Retinal pigment epithelial cell (primary cell): ENCODE results near the gene LIN7C.
"Not testable (repeated sequence)": the region's sequence is repeated elsewhere in the genome, so short reads cannot be mapped to it uniquely, and the experiment has no call there.

ENCODE experiments used
- DNase-seq: peaks from one replicate; pipeline ENCODE4 v3.0.0-alpha.2; 2010; ENCODE audit warnings: low read depth
- H3K4me3 ChIP-seq: 2 replicates; pipeline ENCODE4 v1.5.1; 2011; ENCODE audit warnings: mild to moderate bottlenecking, low read length, control low read depth, moderate library complexity
- TF ChIP-seq, protein P1 (sequence below): conservative IDR thresholded peaks from 2 replicates; pipeline ENCODE4 v1.5.1; 2011; ENCODE audit warnings: low read depth, low read length, control low read depth, inconsistent platforms

The LIN7C gene

DNA sequence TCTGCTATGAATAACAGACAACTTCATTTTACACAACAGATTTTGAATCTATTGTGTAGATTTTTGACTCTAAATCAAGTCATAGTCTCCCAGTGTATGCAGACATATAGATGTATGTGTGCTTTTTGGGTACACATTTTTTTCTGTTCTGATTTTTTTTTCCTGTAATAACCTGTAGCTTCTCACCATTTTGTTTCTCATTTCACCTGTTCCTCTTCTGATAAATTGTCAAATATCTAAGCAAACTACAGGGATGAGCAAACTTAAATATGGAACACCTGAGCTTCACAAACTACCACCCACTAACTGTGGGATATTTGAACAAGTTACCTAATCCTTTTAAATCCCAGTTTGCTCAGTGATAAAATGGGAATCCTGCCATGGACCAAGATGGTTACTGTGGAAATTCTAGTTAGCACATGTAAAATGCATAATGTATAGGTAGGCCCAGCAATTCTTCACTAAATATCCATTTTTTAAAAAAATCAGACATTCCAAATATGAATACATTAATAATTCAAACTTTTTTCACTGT is 49.7 kb downstream of the LIN7C start:
- DNase-seq, result no peak
- TF ChIP-seq, protein P1, sequence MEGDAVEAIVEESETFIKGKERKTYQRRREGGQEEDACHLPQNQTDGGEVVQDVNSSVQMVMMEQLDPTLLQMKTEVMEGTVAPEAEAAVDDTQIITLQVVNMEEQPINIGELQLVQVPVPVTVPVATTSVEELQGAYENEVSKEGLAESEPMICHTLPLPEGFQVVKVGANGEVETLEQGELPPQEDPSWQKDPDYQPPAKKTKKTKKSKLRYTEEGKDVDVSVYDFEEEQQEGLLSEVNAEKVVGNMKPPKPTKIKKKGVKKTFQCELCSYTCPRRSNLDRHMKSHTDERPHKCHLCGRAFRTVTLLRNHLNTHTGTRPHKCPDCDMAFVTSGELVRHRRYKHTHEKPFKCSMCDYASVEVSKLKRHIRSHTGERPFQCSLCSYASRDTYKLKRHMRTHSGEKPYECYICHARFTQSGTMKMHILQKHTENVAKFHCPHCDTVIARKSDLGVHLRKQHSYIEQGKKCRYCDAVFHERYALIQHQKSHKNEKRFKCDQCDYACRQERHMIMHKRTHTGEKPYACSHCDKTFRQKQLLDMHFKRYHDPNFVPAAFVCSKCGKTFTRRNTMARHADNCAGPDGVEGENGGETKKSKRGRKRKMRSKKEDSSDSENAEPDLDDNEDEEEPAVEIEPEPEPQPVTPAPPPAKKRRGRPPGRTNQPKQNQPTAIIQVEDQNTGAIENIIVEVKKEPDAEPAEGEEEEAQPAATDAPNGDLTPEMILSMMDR, result no peak
- no peak overlapping the region for H3K4me3 ChIP-seq

DNA sequence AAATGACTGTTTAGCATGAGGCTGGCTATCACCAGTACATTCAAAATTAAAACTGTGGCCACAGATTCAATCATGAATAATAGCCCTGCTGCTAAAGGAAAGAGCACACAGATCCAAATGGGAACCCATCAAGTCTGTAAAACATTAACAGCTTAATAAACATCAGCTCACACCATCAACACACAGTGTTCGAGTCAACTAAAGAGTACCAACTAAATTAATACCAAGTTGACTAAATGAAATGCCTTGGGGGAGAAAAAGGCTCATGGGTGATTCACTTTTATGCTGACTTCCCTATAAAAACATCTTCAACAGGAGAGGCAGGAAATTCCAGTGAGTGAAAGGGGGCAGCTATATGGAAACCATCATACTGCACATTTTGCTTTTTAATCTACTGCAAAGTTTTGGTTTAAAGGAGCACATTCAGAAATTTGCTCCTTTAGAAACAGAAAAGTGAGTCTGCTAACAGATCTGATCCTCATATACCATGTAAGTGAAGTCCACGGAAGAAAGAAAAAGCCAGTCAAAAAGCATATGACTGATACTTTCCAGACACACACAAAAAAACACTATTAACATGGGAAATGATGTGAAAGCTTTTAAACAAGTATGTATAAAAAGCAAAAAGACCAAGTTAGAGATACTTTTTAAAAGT is 50.3 kb downstream of the LIN7C start:
- no peak overlapping the region for H3K4me3 ChIP-seq
- TF ChIP-seq, protein P1, result no peak
- DNase-seq, result no peak

DNA sequence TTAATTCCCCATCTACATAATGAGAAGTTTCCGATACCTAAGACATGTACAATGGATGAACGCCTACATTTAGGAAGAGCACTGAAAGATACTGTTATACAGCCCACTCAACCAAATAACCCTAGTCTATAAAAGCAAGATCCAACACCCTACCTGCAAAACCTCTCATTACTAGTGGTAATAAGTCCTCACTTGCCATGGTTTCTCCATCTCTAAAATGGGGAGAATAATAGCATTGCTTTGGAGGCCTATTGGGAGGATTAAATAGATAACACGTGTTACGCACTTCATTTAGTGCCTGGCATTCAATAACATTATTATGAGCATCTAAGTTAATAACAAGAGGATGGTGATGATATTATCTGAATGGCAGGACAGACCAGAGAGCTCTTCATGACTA is 50.9 kb downstream of the LIN7C start:
- TF ChIP-seq, protein P1, result no peak
- H3K4me3 ChIP-seq, result no peak overlapping the region
- no peak for DNase-seq

DNA sequence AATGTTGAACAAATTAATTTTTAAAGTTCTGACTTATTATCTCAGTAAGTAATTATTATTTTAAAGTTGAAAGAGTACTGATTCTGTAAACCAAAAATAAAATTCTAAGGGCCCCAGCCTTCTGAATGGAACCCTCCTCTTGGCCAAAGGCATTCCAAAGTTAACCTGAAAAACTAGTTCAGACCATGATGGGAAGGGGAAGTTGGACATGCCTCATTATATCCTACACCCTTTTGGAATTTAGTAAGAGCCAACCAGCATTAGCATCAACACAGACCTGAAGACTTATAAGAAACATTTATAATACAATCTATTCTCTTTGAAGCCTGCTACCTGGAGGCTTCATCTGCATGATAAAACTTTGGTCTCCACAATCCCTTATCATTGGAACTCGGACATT is 52.9 kb downstream of the LIN7C start:
- TF ChIP-seq, protein P1, result no peak

DNA sequence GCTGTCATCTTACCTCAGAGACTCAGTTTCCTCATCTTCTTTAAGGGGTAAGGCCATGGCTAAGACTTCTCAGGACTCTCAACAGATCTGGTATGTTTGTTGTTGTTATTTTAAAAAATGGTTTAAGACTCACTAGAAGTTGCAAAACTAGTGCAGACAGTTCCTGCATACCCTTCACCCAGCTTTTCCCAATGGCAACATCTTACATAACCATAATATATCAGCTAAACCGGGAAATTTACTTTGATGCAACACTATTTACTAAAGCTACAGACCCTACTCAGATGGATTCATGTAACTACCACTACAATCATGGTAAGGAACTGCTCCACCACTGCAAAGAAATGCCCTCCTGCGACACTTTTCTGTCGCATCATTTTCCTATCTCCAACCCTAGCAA is 54.4 kb downstream of the LIN7C start:
- TF ChIP-seq, protein P1, result no peak
- no peak overlapping the region for H3K4me3 ChIP-seq
- no peak for DNase-seq

More for the DNA sequence above, 52.9 kb downstream of the LIN7C start:
- no peak for DNase-seq
- no peak overlapping the region for H3K4me3 ChIP-seq

DNA sequence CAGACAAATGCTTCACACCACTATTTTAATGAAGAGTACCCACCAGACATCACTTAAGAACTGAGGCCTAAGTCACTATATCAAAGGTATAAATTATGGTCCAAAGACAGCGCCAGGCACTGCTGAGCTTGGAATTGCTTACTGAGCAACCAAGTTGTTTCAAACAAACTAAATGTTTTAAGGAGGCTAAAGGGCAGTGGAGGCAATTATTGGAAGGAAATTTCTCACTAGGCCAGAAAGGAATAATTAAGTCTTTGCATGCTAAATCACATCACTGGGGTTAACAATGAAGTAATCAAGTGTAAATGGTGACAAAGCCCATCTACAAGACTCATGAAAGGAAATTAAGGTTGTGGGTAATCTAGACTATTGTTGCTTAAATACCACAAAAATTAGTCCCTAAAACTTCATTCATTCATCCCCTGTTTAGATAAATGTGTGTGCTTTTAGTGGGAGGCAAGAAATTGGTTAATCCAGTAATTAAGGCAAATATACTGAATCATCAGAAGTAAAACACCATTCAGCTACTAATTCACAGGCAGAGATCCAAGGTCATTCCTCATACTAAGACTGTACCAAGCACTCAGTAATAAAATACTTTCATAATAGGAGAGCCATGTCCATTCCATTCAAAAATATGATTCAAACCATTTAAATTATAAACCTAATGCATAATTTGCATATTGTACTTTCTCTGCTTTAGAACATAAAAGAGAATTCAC is 55.2 kb downstream of the LIN7C start:
- TF ChIP-seq, protein P1, result no peak
- no peak for DNase-seq

DNA sequence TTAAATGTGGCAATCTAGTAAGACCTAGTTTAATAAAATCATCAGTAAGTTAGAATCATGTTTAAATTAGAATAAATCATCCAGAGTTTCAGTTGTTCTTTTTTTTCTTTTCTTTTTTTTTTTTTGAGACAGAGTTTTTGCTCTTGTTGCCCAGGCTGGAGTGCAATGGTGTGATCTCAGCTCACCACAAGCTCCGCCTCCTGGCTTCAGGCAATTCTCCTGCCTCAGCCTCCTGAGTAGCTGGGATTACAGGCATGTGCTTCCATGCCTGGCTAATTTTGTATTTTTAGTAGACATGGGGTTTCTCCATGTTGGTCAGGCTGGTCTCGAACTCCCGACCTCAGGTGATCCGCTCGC is 58.4 kb downstream of the LIN7C start:
- not testable (repeated sequence) for H3K4me3 ChIP-seq, DNase-seq

More for the DNA sequence above, 55.2 kb downstream of the LIN7C start:
- H3K4me3 ChIP-seq, result no peak overlapping the region
